Islet of Langerhans (tissue), 1 donor: ENCODE data around the gene FAM209A.
"Not testable (repeated sequence)": the region's sequence is repeated elsewhere in the genome, so short reads cannot be mapped to it uniquely, and the experiment has no call there.

Experiments
- FAIRE-seq: peaks from one replicate; lab custom pipeline; 2011; peaks lifted over from hg19 to GRCh38; lab: Jason Lieb, UNC

The FAM209A gene

DNA sequence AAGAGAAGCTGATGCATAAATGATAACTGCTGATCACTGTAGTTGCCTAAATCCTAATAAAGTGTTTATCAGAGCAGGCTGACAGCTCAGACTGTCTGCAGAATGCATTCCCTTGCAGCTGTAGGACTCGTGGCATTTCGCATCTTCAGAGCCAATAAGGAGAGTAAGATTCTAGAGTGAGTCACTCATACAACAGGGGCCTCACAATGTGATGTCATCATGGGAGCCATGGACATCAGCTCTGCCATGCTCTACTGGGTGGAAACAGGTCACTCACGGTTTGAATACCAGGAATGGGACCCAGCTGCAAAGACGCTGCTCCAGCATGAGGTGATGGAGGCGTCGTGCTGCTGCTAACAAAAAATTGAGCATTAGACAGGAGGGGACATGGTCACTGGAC lies 15.9 kb downstream of the FAM209A start:
- FAIRE-seq, result no peak

DNA sequence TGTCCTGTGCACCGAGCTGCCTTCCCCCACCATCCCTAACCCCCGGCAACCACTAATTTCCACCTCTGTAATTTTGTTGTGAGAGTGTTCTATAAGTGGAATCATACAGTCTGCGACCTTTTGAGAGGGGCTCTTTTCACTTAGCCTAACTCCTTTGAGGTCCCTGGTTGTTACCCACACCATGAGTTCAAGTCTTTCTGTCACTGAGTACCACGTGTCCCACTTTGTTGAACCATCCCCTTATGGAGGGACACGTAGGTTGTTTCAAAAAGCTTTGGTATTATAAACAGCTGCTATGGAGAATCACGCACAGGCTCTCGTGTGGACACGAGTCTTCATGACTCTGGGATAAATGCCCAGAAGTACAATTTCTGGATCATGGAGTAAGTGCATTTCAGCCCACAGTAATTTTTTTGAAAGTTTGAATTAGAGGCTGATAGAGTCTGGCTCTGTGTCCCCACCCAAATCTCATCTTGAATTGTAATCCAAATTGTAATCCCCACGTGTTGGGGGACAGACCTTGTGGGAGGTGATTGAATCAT lies 18.0 kb downstream of the FAM209A start:
- no peak for FAIRE-seq

DNA sequence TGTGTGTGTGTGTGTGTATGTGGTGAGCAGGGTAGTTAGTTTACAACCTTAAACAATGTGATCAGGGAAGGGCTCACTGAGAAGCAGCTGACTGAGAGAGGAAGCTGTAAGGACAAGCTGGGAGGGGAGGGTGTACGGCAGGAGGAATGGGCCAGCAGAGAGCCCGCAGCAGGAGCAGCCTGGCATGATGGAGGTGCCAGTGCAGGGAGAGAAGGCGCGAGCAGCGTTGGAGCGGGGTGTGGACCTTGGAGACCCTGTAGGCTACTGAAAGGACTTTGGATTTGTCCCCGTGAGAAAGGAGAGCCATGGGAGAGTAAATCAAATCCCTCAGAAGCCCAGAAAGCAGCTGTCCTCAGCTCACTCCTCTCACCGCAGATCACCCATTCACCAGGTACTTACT lies 27.0 kb downstream of the FAM209A start:
- no peak for FAIRE-seq

DNA sequence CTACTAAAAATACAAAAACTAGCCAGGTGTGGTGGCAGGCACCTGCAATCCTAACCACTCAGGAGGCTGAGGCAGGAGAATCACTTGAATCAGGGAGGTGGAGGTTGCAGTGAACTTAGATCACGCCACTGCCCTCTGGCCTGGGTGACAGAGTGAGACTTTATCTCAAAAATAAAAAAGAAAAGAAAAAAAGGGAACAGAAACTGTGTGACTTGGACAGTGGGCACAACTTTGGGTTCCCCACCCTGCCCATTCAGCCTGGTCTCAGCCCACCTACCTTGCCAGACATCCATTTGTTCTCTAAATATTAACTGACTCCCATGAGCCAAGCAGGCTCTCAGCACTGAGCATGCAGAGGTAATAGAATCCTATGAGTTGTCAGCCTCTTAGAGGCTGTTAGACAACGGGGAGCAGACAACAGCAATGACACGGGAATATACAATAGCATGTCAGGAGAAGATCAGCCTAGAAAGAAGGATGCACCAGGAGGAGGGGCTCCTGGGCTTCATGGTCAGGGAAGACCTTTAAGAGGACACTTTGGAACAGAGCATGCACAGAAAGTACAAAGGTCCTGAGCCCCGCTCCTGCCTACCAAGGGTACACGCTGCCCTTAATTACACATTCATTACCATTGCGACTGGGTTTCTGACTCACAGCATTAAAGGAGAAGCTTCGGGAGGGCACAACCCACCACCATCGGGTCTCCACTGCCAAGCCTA lies 28.5 kb downstream of the FAM209A start:
- FAIRE-seq, result no peak

DNA sequence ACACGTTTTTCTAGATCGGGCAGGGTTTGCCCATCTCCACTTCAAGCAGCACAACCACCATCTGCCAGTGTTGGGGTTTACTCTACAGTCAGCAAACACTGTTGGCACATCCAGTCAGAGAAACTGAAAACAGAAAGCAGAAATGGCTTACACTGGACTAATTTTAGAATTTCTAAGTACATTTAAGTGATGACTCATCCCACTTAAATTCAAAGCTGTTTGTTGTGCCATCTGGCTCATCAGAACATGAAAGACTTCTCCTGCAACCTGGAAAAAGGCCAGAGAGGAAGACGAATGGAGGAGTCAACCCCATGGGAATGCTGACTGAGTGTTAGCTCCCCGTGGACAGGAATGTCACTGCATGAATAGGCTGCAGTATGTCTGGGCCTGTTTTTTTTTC lies 30.3 kb downstream of the FAM209A start:
- peak; percentile 97 for FAIRE-seq

DNA sequence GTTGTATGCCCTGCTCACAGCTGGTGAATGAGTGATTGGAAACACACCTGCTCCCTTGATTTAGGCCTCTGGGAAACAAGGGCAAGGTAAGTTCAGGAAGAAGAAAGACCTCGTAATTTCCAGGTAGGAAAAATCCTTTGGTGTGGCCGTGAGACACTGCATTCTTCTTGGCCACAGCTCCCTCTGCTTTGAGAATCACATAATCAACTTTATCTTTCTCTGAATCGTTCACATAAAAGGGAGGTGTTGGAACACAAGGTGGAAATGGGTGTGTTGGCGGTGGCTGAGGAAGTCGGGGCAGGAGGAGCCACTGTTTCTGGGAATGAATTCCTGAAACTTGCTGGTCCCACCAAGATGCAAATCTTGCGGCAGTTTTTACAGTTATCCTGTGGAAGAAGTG lies 34.4 kb downstream of the FAM209A start:
- FAIRE-seq, result no peak

DNA sequence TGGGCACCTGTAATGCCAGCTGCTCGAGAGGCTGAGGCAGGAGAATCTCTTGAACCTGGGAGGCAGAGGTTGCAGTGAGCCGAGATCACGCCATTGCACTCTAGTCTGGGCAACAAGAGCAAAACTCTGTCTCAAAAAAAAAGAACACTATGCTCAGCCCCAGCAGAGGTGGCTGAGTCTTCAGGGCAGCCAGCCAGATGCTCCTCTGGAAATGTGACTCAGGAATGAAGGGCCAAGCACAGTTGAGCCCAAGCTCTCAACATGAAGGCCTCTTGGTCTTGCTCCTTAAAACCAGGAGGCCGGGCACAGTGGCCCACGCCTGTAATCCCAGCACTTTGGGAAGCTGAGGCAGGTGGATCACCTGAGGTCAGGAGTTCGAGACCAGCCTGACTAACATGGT lies 40.0 kb downstream of the FAM209A start:
- not testable (repeated sequence) for FAIRE-seq

DNA sequence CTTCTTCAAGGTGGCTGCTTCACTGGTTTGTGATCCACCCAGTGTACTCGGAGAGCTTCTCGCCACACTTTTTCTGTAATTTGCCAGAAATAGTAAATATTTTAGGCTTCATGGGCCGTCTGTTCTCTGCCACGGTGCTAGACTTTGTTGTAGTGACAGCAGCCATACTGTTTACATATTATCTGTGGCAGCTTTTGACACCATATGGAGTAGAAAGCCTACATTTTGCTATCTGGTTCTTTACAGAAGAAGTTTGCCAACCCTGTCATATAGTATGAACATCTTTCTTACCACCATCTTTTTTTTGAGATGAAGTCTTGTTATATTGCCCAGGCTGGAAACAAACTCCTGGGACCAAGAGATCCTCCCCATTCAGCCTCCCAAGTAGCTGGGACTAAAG lies 41.0 kb downstream of the FAM209A start:
- no peak for FAIRE-seq

DNA sequence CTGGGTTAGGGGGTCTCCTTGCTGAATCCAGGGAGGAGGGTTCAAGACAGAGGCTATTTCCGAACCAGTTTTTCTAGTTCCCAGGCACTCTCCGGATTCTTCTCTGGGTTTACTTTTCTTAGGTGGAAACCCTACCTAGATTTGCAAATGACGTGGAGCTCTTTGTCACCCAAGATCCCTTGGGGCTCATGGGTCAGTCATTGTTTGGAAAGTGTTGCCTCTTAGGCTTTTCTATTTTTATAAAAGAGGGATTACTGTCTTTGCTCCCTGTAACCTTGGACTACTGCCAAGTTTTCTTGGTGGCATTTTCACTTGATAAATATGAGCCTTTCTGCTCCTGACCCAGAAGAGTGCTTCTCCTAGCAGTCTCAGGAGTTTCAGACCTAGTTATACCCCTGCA lies 42.1 kb downstream of the FAM209A start:
- FAIRE-seq, result no peak

DNA sequence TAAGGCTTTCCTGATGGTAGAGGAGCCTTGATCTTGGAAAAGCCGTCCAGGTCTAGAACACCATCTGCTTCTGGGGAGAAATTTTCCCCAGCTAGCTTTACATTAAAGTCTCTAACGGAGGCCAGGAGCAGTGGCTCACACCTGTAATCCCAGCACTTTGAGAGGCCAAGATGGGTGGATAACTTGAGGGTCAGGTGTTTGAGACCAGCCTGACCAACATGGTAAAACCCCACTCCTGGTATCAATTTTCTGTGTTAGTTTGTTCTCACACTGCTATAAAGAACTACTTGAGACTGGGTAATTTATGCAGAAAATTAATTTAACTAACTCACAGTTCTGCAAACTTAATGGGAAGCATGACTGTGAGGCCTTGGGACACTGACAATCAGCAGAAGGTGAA lies 46.3 kb downstream of the FAM209A start:
- FAIRE-seq, result no peak

DNA sequence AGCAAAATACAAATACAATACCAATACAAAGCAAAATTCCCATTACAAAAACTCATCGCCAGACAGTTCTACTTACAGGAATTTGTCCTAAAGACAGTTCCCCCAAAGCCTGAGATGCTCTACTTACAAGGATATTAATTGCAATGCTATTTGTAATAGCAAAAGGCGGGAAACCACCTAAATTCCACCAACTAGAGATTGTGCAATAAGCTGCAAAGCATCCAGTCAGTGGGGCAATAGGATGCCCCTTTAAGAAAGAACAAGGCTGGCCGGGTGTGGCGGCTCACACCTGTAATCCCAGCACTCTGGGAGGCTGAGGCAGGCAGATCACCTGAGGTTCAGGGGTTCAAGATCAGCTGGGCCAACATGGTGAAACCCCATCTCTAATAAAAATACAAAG lies 47.6 kb downstream of the FAM209A start:
- FAIRE-seq, result no peak

DNA sequence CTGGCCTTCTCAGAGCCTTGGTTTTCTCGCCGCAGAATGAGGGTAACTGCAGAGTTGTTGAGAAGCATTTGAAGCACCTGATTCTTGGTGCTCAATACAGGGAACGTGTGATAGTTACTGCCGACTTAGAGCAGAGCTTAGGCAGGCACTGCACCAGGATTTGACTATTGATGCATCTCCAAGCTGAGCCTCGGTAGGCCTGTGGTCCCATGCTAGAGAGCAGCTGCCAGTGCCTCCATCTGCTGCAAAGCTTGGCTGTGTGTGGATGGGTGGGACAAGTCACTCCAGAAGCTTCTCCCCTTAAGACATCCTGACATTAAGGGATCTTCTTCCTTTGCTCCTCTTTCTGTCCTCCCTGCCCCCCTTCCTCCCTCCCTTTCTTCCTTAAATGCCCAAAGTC lies 49.4 kb downstream of the FAM209A start:
- no peak for FAIRE-seq

DNA sequence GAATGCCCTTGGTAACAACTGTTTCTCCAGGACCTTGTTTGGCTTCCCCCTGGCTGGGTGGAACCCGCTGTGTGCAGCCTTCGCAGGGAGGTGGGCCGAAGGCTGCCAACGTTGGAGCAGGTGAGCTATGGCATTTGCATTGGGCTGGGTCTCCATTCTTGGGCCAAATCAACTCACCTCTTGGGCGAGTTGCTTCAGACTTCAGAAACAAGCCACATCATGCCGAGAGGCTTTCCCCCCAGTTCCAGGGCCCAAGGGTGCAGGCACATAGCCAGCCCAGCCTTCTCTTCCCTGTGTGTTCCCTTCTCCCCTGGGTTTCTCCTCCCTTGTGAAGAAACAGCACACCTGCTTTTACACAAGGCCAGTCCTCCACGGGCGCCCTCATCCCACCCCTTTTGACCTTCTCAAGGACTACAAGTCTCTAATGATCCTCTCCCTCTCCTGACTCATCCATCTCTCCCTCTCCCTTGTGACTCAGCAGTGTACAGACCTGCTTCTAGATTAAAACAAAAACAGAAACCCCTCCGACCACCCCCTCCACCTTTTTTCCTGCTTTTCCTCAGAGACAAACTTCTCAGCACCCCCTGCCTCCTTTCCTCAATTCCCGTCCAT lies 50.1 kb downstream of the FAM209A start:
- FAIRE-seq, result no peak

DNA sequence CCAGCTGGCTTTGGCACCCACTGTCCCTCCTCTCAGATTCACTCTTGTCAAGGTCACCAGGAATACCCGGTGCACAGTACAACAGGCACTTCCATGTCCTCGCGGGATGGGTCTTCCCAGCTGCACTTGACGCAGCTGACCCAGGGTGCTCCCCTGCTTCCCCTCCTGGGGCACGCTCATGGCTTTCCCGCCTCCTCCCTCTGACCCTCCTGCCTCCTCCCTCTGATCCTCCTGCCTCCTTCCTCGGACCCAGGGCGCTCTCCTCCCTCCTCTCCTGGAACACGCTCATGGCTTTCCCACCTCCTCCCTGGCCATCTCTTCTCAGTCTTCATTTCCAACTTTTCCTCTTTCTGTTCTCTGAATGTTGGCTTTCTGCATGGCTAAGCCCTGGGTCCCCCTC lies 50.6 kb downstream of the FAM209A start:
- FAIRE-seq, result no peak
